Measurements from ENCODE around the gene AKAP13.
"Not testable (repeated sequence)": the region's sequence is repeated elsewhere in the genome, so short reads cannot be mapped to it uniquely, and the experiment has no call there.

The AKAP13 gene

DNA sequence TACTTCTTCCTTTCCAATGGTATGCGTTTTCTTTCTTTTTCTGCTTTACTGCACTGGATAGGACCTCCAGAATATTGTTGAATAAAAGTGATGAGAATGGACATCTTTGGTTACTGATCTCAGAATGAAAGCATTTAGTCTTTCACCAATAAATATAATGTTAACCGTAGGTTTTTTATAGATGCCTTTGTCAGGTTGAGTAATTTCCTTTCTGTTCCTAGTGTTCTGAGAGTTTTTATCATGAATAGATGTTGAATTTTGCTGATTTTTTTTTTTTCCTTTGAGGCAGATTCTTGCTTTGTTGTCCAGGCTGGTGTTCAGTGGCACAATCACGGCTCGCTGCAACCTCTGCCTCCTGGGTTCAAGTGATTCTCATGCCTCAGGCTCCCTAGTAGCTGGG lies 255.9 kb downstream of the AKAP13 start:
- no peak for DNase-seq

DNA sequence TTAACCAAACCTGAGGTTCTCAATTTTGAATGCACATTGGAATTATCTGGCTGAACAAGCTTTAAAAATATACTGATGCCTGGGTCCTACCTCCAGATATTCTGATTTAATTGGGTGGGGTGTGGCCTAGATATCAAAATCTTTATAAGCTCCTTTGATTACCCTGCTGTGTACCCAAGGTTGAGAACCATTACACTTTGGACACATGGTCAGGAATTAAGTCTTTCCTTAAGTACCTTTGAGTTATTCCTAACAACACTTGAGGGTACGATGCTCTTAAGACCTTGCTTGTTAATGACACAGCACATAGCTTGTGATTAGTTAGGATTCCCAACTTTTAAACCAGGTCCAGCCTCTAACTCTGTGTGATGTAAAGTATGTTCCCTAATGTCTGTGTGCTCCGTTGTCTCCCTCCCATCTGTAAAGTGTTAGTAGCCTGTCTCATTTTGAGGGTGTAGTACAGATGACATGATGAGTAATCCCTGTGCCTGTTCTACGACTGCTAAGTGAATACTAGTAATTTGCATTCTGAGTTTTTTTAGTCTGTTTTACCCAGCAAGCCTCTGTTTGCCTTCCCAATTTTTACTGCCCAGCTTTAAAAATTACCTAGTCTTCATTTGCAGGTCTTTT lies 259.5 kb downstream of the AKAP13 start:
- DNase-seq = no peak

DNA sequence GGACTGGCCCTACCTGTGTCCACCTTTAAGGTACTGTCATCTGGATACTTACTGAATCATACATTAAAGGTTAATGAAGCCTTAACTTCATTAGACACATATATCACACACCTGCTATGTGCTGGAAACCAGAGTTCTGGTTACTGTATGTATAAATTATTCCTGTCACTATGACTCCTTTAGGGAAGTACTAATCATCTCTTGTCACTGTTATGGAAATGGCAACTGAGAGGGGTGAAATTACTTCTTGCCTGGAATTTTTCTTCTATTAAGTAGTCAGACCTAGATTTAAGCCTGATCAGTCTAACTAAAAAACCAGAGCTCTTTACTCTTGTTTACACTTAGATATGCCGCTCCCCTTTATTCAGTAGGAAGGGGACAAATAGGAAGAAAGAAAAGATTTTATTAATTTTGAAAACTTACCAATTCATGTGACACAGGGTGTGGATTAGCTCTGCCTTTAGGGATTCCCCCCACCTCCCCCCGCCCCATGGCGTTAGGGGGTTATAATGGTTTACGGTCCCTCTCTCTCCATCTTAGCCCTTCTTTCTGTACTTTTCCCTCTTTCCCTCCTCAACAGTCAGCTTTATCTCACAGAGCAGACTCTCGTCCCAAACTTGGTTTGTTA lies 261.8 kb downstream of the AKAP13 start:
- DNase-seq = no peak

DNA sequence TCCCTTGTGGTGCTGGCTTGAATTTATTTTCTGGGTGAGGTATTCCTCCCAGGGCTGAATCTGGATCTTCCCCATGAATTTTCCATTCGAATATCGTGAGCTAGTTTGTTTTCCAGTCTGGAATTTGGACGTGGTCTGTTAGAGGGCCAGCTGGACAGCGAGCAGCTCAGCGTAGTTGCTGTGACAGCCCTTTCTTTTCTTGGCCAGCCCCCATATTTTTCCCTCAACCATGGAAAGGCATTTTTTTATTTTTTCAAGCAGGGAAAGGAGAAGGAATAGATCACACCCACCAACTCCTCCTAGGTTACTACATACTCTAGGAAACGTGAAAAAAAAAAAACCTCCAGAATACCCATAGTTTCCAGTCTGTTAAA lies 262.3 kb downstream of the AKAP13 start:
- no peak for DNase-seq

DNA sequence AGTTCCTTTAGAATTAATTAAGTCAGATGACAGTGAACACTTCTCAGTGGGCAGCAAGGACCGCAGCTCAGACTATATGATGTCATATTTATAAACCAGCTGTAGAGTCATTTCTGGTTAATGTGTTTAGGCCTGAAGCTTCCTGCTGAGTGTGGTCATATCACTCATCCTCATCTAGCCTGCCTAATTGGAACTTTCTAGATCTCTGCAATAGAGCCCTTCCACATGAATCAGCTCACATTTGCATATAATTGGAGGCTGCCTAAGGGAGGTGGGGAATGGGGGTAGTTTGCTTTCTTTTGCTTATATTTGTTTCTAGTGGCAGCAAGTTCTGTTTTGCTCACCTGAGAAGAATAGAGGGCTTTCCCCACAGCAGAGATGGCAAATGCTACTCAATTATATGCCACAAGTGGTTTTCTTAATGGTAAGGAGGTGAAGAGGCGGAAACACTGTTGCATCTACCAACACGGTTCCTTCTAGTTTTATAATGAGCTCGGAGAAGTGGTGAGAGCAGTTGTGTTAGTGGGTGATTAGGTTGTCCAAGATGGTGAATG lies 266.2 kb downstream of the AKAP13 start:
- no peak for DNase-seq

DNA sequence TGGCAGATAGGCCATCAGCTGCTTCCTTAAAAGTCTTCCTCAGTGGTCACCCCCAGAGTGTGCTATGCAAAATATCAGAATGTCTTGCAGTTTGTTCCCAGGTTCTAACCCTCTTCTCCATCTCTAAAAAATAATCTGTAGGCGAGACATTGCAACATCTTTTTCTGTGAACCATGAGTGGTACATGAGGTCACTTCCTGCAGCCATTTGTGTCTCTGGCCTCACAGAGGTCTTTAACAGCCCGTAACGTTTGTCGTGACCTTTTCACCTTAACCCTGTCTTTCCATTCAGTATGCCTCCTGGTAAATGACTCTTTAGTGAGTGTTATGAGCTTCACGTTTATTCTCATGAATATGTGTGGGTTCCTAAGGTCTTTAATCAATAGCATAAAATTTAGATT lies 269.0 kb downstream of the AKAP13 start:
- no peak for DNase-seq

DNA sequence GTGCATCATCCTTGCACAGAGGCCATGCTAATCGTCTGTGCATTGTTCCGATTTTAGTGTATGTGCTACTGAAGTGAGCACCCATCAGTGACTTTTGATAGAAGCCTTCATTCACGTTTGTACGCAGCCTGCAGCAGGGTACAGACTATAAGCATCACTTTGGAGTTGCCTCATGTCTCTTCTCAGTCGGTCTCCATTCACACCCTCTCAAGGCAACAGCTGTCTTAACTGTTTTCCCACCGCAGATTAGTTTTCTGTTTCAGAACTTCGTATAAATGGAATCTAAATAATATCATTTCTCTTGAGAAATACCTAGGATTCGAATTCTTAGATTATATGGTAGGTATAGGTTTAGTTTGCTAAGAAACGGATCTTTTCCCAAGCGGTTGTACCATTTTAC lies 271.1 kb downstream of the AKAP13 start:
- no peak for DNase-seq

DNA sequence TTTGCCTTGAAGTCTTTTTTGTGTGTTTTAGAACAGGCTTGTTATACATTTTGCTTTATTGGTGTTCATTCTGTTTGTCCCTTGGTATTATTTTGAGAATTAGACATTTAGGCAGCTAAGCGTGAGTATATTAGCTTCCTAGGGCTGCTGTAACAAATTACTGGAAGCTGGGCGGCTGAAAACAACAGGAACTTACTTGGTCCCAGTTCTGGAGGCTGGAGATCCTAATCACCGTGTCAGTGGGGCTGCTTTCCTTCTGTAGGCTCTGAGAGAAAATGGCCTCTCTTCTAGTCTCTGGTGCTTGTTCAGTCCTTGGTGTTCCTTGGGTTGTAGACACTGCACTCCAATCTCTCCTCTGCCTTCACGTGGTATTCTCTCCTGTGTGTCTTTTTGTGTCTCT lies 272.1 kb downstream of the AKAP13 start:
- no peak for DNase-seq

DNA sequence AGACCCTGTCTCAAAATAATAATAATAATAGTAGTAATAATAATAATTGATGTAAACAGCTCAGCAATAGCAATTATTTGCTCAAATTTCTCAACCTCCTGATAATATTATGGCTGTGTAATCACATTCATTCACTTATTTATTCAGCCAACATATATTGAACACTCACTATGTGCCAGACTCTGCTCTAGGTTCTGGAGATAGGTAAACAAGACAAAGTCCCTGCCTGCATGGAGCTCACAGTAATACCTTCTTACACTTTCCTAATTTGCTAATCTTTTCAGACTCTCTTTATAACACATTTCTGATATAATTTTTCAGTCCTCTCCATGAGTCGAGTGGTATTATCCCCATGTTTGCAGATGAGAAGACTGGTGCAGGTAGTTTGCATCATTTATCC lies 276.7 kb downstream of the AKAP13 start:
- no peak for DNase-seq

DNA sequence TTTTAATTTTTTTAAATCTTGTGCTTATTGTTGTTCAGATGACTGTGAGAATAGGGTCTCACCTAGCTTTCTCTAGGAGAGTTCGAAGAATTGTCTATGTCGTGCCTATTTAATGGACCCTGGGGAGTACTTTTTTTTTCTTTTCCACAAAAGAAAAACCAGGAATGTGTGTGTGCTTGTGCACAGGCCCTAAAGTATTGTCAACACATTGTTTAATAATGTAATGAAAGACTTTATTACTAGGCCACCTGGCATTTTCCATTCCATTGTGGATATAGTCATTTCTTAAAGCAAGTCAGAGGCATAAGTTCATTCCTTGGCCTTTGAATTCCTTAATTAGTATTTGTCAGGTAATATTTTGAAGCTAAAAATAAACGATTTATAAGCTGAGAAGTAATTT lies 278.4 kb downstream of the AKAP13 start:
- peak in 1 of 2 experiments; percentile 7 for DNase-seq

DNA sequence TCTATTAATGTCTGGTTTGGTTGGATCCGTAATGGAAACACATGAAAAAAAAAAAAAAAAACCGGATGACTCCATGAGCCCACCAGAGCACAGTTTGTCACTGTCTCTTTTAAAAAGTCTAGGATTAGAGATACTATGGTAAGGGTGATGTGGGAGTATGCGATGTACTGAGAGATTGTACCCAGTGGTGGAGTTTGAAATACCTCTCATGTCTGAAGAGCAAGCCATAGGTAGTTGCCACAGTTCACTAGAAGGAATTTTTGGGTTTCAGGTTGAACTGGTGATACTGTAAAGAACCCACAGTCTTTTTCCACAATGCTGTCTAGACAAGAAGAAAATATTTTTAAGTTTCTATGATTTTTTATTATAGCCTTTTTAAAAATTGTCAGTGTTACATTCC lies 281.5 kb downstream of the AKAP13 start:
- no peak for DNase-seq

DNA sequence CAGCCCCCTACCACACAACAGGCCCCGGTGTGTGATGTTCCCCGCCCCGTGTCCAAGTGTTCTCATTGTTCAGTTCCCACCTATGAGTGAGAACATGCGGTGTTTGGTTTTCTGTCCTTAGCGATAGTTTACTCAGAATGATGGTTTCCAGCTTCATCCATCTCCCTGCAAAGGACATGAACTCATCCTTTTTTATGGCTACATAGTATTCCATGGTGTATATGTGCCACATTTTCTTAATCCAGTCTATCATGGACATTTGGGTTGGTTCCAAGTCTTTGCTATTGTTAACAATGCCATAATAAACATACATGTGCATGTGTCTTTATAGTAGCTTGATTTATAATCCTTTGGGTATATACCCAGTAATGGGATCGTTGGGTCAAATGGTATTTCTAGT lies 285.3 kb downstream of the AKAP13 start:
- not testable (repeated sequence) for DNase-seq

DNA sequence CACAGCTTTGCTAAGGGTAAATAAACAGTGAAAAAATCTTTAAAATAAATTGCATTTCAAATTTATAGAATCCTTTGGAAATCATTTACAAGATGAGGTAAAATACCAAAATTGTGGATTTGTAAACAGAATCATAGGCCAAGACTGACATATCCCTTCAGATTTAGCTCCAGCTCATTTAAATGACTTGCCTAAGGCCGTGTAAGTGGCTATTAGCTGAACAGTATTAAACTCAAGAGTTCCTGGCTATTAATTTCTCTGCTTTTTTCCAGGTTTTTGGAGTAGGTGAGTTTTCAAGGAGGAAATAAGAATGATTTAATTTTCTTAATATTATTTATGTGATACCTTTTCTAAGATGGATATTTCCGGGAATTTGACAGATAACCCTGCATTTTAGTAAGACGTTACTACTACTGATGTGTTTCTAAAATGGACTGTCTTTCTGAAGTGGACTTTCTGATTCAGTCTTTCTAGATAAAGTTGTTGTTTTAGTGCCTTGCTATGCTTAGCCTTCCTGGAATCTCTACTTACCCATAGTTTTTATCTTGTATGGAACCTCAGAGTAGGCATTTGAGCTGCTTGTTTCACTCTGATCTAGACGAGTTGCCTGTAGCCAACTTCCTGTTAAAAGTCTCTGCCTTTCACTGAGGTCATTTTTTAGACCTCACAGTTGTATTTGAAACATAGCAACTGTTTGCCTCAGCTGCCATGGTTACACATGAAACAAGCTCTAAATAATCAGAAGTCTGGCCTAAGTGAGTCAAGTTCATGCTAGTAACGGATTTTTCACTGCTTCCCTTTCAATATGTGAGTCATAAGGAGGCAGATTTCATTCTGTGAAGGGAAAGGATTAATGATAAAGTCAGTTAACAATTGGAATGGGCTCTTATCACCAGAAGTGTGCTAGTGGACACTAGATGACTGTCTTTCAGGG lies 287.4 kb downstream of the AKAP13 start:
- no peak for DNase-seq

DNA sequence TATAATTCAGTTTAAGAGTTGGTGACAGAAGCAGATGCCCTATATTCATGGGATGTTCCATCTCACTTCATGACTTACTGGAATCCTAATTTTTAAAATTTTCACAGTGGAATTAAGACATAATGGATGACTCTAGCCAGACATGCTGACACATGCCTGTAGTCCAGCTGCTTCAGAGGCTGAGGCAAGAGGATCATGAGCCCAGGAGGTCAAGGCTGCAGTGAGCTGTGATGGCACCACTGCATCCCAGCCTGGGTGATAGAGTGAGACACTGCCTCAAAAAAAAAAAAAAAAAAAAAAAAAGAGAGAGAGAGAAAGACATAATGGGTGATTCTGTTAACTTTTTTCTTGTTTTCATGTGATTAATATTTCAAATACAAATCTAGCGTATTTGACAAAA lies 290.8 kb downstream of the AKAP13 start:
- DNase-seq = no peak

DNA sequence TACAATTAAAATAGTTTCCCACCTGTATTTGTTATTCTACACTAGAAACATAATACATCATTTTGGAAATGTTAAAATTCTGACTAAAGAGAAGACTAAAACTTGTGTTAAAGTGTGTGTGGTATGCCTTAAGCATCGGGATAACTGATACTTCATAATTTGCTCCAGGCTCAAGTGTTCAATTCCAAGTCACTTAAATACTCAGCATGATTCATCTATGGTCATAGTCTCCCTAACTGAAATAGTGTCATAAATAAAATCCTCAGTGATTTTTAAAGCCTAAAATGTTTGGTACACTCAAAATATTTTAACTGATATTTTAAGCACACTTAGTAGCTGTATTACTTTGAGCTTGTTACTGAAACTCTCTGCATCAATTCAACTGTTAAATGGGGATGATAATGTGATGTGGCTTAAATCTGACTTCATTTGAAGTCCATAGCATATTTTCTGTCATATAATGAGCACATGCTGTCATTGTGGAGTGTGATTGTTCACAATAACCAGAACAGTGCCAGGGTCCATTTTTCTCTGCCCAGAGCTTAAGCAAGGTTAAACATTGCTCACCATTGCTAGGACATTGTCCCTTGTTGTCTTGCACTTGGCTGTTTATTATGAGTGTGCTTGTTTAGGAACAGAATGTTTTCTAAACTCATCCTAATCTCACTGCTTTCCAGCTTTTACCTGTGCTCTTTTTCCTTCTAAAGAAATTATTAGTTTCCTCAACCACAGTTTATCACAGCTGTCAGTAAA lies 292.1 kb downstream of the AKAP13 start:
- no peak for DNase-seq

DNA sequence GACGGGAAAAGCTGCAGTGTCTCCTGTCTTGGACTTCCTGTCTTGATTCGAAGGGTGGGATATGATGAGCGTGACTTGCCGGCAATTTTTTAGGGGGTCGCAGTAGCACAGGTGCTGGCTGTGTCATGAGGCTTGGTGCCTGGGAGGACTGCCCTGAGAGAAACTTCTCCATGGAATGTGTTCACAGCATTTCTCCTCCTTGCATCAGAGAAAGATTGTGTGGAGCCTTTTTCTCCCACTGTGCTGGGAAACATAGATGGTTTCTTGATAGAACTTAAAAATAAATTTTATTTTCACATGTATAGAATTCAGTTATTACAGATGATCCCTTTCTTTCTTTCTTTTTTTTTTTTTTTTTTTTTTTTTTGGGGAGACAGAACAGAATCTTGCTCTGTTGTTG lies 292.9 kb downstream of the AKAP13 start:
- no peak for DNase-seq

DNA sequence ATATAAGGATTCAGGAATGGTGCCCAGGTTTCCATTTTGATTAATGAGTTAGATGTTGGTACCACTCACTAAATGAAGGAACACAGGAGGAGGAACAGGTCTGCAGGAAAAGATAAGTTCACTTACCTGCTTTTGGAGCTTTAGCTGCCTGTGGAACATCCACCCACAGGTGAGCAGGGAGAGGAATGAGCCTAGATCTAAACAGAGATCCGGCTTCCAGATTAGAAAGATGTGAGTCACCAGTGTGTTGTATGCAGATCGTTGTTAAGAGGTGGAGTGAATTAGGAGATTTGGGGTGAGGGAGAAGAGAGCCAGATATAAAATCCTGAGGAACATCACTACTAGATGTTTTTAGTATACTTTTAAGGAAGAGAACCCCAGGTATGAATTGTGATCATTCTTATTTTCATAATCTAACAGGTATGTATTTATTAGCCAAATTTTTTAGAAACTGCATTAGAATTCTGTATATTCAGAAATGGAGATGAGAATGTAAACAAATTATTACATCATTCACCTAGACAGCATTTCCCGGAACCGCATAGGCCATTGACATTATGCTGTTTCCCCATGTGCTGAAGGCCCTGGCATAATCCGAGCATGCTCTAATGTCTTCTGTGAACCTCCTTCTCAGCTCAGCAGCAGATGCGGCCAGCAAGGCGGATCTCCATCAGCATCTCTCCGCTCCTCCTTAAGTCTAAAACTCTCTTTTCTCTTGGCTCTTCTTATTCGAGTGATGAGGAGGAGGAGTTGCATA lies 296.1 kb downstream of the AKAP13 start:
- DNase-seq = no peak

DNA sequence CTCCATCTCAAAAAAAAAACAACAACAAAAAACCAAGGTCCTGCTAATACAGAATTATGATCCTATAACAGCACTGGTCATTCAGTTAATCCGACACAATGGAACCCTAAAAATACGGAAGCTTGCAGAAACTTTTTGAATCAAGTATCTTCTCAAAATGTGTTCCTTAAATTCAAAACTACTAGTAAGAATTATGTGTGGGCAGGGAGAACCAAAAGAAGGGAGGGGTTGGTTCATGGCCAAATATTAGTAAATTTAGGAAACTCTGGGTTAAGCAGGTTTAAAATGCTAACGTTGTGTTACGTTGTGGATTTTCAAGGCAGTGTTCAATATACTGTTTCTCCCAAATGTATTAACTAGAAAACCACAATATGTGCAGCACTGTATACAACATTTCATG lies 298.8 kb downstream of the AKAP13 start:
- no peak for DNase-seq

DNA sequence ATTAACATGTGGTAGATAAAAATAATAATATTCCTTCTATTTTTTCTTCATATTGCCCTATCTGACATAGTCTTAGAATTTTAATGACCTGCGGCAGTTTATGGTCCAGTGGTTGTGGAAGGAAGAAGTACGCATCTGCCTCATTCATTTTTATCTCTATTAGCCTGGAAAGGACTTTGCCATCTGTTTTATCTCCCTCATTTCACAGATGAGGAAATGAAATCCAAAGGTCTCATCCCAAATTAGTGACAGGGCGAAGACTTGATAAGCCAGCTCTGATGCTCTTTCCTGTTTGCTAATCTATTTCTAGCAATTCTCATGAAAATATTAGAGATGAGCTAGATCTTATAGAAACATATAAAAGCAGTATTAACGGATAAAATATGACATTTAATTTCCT lies 301.0 kb downstream of the AKAP13 start:
- DNase-seq = no peak

DNA sequence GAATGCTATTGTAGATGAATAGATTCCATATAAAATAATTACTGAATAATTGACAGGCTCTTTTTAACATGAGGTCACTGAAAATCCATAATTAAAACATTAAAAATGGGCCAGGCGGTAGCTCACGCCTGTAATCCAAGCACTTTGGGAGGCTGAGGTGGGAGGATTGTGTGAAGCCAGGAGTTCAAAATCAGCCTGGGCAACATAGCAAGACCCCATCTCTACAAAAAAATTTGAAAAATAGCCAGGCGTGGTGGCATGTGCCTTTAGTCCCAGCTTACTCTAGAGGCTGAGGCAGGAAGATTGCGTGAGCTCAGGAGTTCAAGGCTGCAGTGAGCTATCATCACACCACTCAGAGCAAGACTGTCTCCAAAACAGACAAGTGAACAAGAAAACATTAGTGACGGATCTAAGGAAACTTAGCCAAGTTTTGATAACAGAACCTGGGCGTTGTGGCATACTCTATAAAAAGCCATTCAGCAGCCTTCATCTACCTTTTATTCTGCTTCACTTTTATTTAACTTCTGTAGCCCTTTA lies 303.8 kb downstream of the AKAP13 start:
- DNase-seq = no peak

DNA sequence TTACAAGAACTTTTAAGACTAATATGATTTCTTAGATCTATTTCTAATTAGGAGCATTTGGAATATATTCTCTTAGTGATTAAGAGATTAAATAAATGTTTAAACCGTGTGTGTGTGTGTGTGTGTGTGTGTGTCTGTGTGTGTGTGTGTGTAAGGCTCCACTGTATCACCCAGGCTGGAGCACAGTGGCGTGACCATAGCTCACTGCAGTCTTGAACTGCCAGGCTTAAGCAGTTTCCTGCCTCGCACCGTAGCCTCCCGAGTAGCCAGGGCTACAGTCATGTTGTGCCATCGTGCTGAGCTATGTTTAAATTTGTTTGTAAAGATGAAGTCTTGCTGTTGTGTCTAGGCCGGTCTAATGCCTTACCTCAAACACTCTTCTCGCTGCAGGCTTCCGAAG lies 305.0 kb downstream of the AKAP13 start:
- no peak for DNase-seq

DNA sequence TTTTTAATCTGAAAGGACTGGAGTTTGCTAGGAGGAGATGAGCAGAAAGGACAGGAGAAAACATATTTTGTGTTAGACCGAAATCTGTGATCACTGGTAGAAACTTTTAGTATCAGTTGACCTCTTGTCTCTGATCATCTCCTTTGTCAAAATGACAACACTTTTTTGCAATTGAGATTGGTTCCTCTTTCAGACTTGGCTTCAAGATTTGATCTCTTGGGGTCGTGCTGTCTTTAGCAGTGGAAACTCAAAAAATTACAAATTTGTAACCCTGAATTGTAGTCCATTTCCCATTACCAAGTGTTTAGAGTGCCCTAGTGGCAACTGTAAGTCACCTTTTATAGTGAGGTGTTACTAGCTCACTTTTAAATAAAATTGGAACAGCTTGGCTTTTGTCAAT lies 306.9 kb downstream of the AKAP13 start:
- no peak for DNase-seq

Data from NCI-H1930 (cell line).